HG03457 (cell line): ENCODE data around the gene FRMD5.

Experiments used
- ATAC-seq: cut with Tn5 transposase; IDR thresholded peaks from one replicate; pipeline ENCODE4 v1.9.1; 2021; ENCODE audit warnings: moderate number of reproducible peaks; ENCODE audit not compliant: unreplicated experiment

FRMD5 gene

GRCh38 chr15:43981576-43981975, 213.5 kb downstream of the FRMD5 start:
- no peak for ATAC-seq

- ATAC-seq = peak; percentile 56
Observed at GRCh38 chr15:43977072-43977884, 217.8 kb downstream of the FRMD5 start.

GRCh38 chr15:43975770-43976169, 219.3 kb downstream of the FRMD5 start:
- no peak for ATAC-seq

GRCh38 chr15:43975326-43975725, 219.7 kb downstream of the FRMD5 start:
- ATAC-seq = no peak

GRCh38 chr15:43974852-43975251, 220.2 kb downstream of the FRMD5 start:
- no peak for ATAC-seq

GRCh38 chr15:43969802-43970375, 225.2 kb downstream of the FRMD5 start:
- no peak for ATAC-seq

GRCh38 chr15:43968551-43968950, 226.5 kb downstream of the FRMD5 start:
- no peak for ATAC-seq

- no peak for ATAC-seq
Observed at GRCh38 chr15:43966646-43967045, 228.4 kb downstream of the FRMD5 start.

- ATAC-seq = no peak
Observed at GRCh38 chr15:43958861-43959330, 236.2 kb downstream of the FRMD5 start.

GRCh38 chr15:43957724-43958123, 237.3 kb downstream of the FRMD5 start:
- peak; percentile 52 for ATAC-seq

- ATAC-seq = no peak
Observed at GRCh38 chr15:43955140-43955539, 239.9 kb downstream of the FRMD5 start.

- no peak for ATAC-seq
Observed at GRCh38 chr15:43954181-43954621, 240.9 kb downstream of the FRMD5 start.

GRCh38 chr15:43953402-43953801, 241.7 kb downstream of the FRMD5 start:
- no peak for ATAC-seq

- no peak for ATAC-seq
Observed at GRCh38 chr15:43950531-43950930, 244.5 kb downstream of the FRMD5 start.

- peak; percentile 72 for ATAC-seq
Observed at GRCh38 chr15:43948691-43949325, 246.3 kb downstream of the FRMD5 start.

GRCh38 chr15:43943511-43943910, 251.6 kb downstream of the FRMD5 start:
- ATAC-seq = no peak

GRCh38 chr15:43942194-43942593, 252.9 kb downstream of the FRMD5 start:
- no peak for ATAC-seq

GRCh38 chr15:43941555-43941954, 253.5 kb downstream of the FRMD5 start:
- ATAC-seq = no peak

- ATAC-seq = no peak
Observed at GRCh38 chr15:43941071-43941470, 254.0 kb downstream of the FRMD5 start.

GRCh38 chr15:43939070-43939469, 256.0 kb downstream of the FRMD5 start:
- ATAC-seq = no peak

GRCh38 chr15:43934480-43934879, 260.6 kb downstream of the FRMD5 start:
- no peak for ATAC-seq

- ATAC-seq = no peak
Observed at GRCh38 chr15:43932907-43933306, 262.2 kb downstream of the FRMD5 start.
